Spinal cord (tissue), 10 donors: ENCODE results near the gene WDPCP. TPM values are rescaled to one million over a fixed set of nuclear protein-coding genes. Genes with fewer than 3 reads are reported as not detected.

Experiments used
- DNase-seq, 6 donors: peaks; one replicate each; pipeline versions ENCODE4 v3.0.0 to v3.0.0-alpha.2; 2013 to 2015; ENCODE audit warnings: low spot score in 6 of 6, low read depth in 4 of 6
- H3K27ac ChIP-seq: one replicate; pipeline ENCODE4 v1.5.1; 2013; ENCODE audit warnings: low read depth, low read length, control low read depth
- H3K27me3 ChIP-seq: one replicate; pipeline ENCODE4 v1.6.1; 2013; ENCODE audit warnings: low read length; ENCODE audit not compliant: control insufficient read depth, insufficient read depth
- H3K36me3 ChIP-seq: one replicate; pipeline ENCODE4 v1.6.1; 2013; ENCODE audit warnings: low read length; ENCODE audit not compliant: control insufficient read depth, insufficient read depth
- H3K4me1 ChIP-seq: one replicate; pipeline ENCODE4 v1.6.1; 2013; ENCODE audit warnings: low read length; ENCODE audit not compliant: control insufficient read depth, insufficient read depth
- H3K4me3 ChIP-seq: one replicate; pipeline ENCODE4 v1.5.1; 2013; ENCODE audit warnings: low read depth, low read length, control low read depth
- H3K9me3 ChIP-seq: one replicate; pipeline ENCODE4 v1.6.1; 2013; ENCODE audit warnings: low read length; ENCODE audit not compliant: control insufficient read depth, insufficient read depth
- WGBS: methylation state at CpG from one replicate; pipeline ENCODE4 v1.1.5; 2013; ENCODE audit warnings: missing lambda C conversion rate; ENCODE audit not compliant: insufficient coverage; 5-methylcytosine and 5-hydroxymethylcytosine counted together
- polyA plus RNA-seq, 2 donors: library from polyadenylated mRNA; unstranded; fragments of 120-200 nt; gene quantifications; one replicate each; pipeline ENCODE4 v1.2.1, GENCODE V29; 2013; ENCODE audit not compliant: insufficient read length in 2 of 2
- total RNA-seq, 2 donors: library from RNA; depleted of rRNA in 1 of 2; stranded (reverse); fragments of 120-200 nt in 1 of 2; fragments of >200 nt in 1 of 2; gene quantifications; one replicate each; pipeline versions ENCODE4 v1.2.3 to v1.2.4, GENCODE V29; 2013 to 2014
- donor health status: healthy.

The WDPCP gene
- total and polyA plus RNA-seq, 4 donors = 9.6 to 40.1 (median 14.2) TPM

DNA sequence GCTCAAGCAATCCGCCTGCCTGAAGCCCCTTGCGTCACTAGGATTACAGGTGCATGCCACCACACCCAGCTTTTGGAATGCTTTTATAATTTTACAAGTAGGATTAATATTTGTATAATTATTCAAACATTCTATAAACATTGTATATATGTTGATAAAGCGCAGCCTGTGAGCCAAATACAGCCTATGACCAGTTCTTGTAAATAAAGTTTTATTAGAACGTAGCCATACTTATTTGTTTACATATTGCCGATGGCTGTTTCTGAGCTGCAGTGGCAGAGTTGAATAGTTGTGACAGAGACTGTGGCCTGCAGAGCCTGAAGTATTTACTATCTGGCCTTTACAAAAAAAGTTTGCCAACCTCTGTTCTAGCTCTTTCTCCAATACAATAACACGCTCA lies 305.0 kb downstream of the WDPCP start:
- peaks cover 14% of the 10 kb centered on the region for H3K9me3 ChIP-seq
- DNase-seq = no peak

DNA sequence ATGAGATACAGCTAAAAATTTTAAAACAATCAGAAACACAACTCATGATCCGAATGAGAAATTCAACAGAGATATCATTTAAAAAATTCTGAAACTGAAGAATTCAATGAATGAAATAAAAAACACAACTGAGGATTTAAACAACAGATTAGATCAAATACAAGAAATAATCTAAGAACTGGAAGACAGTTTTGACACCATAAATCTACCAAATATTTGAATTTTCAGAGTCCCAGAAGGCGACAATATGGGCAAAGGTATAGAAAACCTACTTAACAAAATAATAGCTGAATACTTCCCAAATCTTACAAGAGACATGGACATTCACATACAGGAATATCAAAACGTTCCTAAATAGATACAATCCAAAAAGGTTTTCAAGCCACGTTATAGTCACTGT lies 315.7 kb downstream of the WDPCP start:
- no peak for DNase-seq
- no peaks in the 10 kb centered on the region for H3K27me3 ChIP-seq
- H3K4me1 ChIP-seq = no peaks in the 10 kb centered on the region
- WGBS = no CpG with 5 or more reads among the region's 4 CpGs
- H3K36me3 ChIP-seq = no peaks in the 10 kb centered on the region
- H3K27ac ChIP-seq = no peak overlapping the region
- H3K4me3 ChIP-seq = no peak overlapping the region
- H3K9me3 ChIP-seq = peaks cover 15% of the 10 kb centered on the region

More for the DNA sequence above, 305.0 kb downstream of the WDPCP start:
- WGBS = no CpG with 5 or more reads among the region's 6 CpGs
- Histone ChIP-seq H3K36me3 (no peaks in the 10 kb centered on the region), H3K4me3 (no peak overlapping the region), H3K27me3 (no peaks in the 10 kb centered on the region), H3K4me1 (no peaks in the 10 kb centered on the region), H3K27ac (no peak overlapping the region)

GRCh38 chr2:63270717-63271116 lies 317.6 kb downstream of the WDPCP start:
- H3K27ac ChIP-seq = no peak overlapping the region
- H3K9me3 ChIP-seq = peaks cover 16% of the 10 kb centered on the region
- WGBS = 100% methylated on average over 1 of the region's 3 CpGs
- no peaks in the 10 kb centered on the region for H3K27me3 ChIP-seq
- no peaks in the 10 kb centered on the region for H3K4me1 ChIP-seq
- H3K4me3 ChIP-seq = no peak overlapping the region
- DNase-seq = no peak
- H3K36me3 ChIP-seq = no peaks in the 10 kb centered on the region

DNA sequence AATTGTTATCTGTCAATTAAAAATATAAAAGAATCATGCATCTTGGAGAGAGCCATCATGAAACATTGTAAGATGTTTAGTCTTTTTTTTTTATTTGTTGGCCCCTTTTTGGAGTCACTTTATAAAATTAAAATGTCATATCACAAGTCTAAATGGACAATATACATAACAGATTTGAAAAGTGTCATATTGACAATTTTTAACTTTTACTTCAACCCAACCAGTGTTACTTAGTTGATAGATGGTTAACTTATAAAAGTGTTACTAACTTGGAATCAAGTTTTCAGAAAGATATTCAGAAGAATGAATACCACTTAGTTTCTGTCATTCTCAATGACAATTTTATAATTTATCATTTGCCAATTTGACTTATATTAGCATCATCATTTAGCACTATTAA lies 319.3 kb downstream of the WDPCP start:
- Histone ChIP-seq H3K27ac (no peak overlapping the region), H3K4me1 (no peaks in the 10 kb centered on the region), H3K4me3 (no peak overlapping the region), H3K27me3 (no peaks in the 10 kb centered on the region), H3K9me3 (peaks cover 14% of the 10 kb centered on the region), H3K36me3 (no peaks in the 10 kb centered on the region)
- DNase-seq = no peak

GRCh38 chr2:63261137-63261621 lies 327.1 kb downstream of the WDPCP start:
- Histone ChIP-seq H3K27me3 (no peaks in the 10 kb centered on the region), H3K27ac (no peak overlapping the region), H3K4me1 (no peaks in the 10 kb centered on the region), H3K4me3 (no peak overlapping the region), H3K9me3 (no peaks in the 10 kb centered on the region), H3K36me3 (no peaks in the 10 kb centered on the region)
- DNase-seq = peak in 1 of 6 donors; percentile 66
- WGBS = no CpG with 5 or more reads among the region's 2 CpGs

- no peak for DNase-seq
- H3K27ac ChIP-seq = no peak overlapping the region
- H3K4me3 ChIP-seq = no peak overlapping the region
- H3K27me3 ChIP-seq = no peaks in the 10 kb centered on the region
- WGBS = no CpG with 5 or more reads among the region's 2 CpGs
- H3K4me1 ChIP-seq = no peaks in the 10 kb centered on the region
- no peaks in the 10 kb centered on the region for H3K9me3 ChIP-seq
- H3K36me3 ChIP-seq = no peaks in the 10 kb centered on the region
Measured at GRCh38 chr2:63257473-63257872, 330.8 kb downstream of the WDPCP start.

GRCh38 chr2:63249161-63249560 lies 339.1 kb downstream of the WDPCP start:
- no peak overlapping the region for H3K27ac ChIP-seq
- no peaks in the 10 kb centered on the region for H3K27me3 ChIP-seq
- no peaks in the 10 kb centered on the region for H3K36me3 ChIP-seq
- H3K4me3 ChIP-seq = no peak overlapping the region
- H3K9me3 ChIP-seq = no peaks in the 10 kb centered on the region
- WGBS = 100% methylated on average over 1 of the region's 2 CpGs
- no peak for DNase-seq
- H3K4me1 ChIP-seq = no peaks in the 10 kb centered on the region

GRCh38 chr2:63242747-63243146 lies 345.5 kb downstream of the WDPCP start:
- no peak for DNase-seq
- no peaks in the 10 kb centered on the region for H3K27me3 ChIP-seq
- no peak overlapping the region for H3K27ac ChIP-seq
- no peak overlapping the region for H3K4me3 ChIP-seq
- WGBS = no CpG with 5 or more reads among the region's 1 CpG
- no peaks in the 10 kb centered on the region for H3K4me1 ChIP-seq
- H3K9me3 ChIP-seq = no peaks in the 10 kb centered on the region
- no peaks in the 10 kb centered on the region for H3K36me3 ChIP-seq

DNA sequence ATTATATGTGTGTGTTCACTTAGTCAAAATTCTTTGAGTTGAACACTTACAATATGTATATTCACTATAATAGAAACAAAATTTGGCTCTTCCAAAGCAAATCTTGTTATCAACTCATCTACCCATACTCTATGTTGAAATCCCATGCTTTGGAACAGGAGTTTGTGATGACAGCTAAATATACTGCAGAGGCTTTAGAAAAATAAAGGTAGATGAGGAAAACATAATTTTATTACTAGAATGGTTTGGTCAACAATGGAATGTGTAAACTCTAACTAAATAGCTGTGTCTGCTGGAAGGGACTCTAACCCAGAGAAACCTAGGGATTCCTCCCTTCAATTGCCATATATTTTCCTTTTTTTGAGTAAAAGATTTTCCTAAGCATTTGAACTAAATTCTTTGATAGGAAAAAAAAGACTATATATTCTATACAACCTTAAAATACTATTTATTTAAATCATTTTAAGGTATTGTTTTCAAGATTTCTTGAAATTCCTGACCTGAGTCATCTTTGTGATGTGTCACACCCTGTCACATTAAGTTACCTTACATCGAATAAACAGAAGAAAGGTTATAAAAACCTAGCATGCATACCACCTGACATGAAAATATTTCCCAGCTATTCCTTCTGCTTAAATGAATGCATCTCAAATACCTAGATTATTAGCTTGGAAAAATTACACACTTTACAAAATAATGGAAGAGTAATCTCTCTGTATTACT lies 362.2 kb downstream of the WDPCP start:
- no peaks in the 10 kb centered on the region for H3K4me1 ChIP-seq
- no peak overlapping the region for H3K27ac ChIP-seq
- no peak overlapping the region for H3K4me3 ChIP-seq
- no CpG with 5 or more reads among the region's 1 CpG for WGBS
- no peaks in the 10 kb centered on the region for H3K9me3 ChIP-seq
- no peaks in the 10 kb centered on the region for H3K36me3 ChIP-seq
- DNase-seq = no peak
- H3K27me3 ChIP-seq = no peaks in the 10 kb centered on the region

- Histone ChIP-seq H3K9me3 (peaks cover under 1% of the 10 kb centered on the region), H3K4me3 (no peak overlapping the region), H3K4me1 (no peaks in the 10 kb centered on the region), H3K36me3 (no peaks in the 10 kb centered on the region), H3K27me3 (no peaks in the 10 kb centered on the region), H3K27ac (no peak overlapping the region)
- DNase-seq = no peak
- 100% methylated on average over 1 of the region's 4 CpGs for WGBS
Measured at GRCh38 chr2:63218800-63219526, 369.3 kb downstream of the WDPCP start.
